HG03196 (cell line): Measurements from ENCODE around the gene SUGCT.
"Not testable (repeated sequence)": the region's sequence is repeated elsewhere in the genome, so short reads cannot be mapped to it uniquely, and the experiment has no call there.

Experiments
- ATAC-seq: cut with Tn5 transposase; IDR thresholded peaks from one replicate; pipeline ENCODE4 v1.9.1; 2021; ENCODE audit not compliant: unreplicated experiment

SUGCT gene

GRCh38 chr7:40199076-40199802 lies 64.4 kb downstream of the SUGCT start:
- ATAC-seq: no peak

GRCh38 chr7:40200791-40201190 lies 66.0 kb downstream of the SUGCT start:
- no peak for ATAC-seq

DNA sequence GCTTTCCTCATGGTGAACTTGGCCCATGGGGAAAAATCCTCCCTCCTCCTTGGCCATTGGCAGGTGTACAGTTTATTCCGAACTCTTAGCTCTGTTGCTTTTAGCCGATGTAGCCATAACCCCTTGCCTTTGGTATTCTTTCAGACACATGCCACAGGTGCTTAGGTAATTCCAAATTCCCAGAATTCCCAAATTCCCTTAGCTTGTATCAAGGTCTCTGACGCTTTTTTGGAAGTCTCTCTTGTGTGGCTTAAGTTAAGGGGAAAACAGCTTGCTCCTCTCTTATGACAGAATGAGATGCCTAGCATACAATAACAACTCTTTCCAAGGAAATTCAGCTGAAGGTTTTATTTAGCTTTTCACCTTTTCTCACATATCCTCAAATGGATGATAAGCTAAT lies 68.0 kb downstream of the SUGCT start:
- ATAC-seq: no peak

DNA sequence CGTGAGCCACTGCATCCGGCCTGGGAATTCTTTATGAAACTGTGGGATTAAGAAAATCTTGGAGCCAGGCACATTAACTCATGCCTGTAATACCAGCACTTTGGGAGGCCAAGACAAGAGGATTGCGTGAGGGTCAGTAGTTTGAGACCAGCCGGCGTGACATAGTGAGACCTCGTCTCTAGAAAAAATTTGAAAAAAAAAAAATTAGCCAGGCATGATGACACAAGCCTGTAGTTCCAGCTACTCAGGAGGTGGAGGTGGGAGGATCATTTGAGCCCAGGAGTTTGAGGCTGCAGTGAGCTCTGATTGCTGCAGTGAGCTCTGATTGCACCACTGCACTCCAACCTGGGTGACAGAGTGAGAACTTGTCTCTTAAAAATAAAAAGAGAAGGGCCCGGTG lies 69.8 kb downstream of the SUGCT start:
- ATAC-seq: no peak

DNA sequence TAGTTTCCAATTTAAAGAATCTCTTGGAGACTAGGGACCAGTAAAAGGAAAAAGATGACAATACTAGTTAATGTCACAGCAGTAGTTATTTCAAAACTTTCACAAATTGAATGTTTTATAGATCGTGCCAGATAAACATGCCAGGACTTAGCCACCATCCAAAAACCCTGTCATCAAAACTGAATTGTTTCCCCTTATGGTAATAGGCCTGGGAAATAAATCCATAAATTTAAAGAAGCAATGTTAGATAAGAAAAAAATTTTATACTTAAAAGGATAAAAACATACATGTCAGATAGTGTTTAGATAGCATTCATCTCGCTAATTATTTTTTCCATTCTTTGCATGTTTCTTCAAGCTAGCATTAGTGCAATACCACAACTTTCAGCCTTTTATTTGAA lies 71.2 kb downstream of the SUGCT start:
- ATAC-seq: no peak

- no peak for ATAC-seq
Observed at GRCh38 chr7:40211276-40212003, 76.6 kb downstream of the SUGCT start.

DNA sequence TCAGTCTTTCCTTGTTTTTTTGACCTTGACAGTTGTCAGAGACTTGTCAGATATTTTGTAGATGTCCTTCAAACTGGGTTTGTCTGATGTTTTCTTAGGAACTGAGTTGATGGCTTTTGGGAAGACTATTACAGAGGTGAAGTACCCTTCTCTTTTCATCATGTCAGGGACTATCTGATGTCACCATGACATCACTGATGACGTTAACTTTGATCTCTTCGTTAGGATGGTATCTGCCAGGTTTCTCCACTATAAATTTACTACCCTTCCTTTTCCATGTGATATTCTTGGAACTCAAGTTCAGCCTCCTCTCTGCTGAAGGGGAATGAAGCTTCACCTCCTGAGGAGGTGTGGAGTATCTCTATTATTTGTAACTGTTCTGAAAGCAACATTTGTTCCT lies 78.5 kb downstream of the SUGCT start:
- no peak for ATAC-seq

DNA sequence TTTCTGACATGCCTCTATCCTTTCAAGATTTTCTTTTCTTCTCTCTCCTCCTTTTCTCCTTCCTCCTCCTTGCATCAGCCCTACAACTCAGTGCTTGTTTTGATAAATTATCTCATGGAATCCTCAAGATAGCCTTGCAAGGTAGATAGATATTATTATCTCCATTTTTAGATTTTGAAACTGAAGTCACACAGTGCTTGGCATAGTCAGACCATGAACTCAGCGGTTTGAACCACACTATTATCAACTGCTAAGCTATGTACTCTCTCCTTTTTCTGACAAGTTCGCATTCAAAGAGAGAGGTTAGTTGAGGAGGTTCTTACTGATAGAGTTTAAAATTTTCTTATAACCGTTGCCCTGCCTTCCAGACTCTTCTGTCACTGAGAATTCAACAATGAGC lies 79.1 kb downstream of the SUGCT start:
- no peak for ATAC-seq

DNA sequence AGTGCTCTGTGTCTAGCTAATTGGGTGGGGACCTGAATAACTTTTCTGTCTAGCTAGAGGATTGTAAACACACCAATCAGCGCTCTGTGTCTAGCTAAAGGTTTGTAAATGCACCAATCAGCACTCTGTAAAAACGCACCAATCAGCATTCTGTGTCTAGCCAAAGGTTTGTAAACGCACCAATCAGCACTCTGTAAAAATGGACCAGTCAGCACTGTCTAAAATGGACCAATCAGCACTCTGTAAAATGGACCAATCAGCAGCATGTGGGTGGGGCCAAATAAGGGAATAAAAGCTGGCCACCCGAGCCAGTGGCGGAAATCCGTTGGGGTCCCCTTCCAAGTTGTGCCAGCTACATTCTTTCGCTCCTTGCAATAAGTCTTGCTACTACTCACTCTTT lies 83.8 kb downstream of the SUGCT start:
- not testable (repeated sequence) for ATAC-seq

GRCh38 chr7:40219917-40220316 lies 85.1 kb downstream of the SUGCT start:
- no peak for ATAC-seq

DNA sequence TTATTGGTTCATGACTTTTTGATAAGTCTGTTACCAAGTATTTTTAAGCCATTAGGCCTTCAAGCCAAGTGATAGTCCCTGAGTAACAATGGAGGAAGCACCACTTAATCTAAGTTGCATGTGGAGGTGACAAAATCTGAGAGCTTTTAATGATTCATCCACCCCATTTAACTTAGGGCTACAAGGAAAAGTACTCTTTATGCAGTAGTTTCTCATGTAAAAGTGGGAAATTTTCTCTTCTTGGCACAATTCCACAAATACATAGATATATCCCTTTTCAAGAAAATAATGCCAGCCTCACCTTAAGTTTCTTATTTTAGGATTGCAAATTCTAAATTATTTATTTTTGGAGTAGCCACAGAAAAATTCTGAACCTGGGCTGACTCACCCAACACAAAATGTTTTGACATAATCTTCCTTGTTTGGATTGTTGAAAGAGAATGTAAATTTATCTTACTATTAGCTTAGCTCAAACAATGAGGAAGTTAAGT lies 85.7 kb downstream of the SUGCT start:
- ATAC-seq: no peak

GRCh38 chr7:40221836-40222235 lies 87.0 kb downstream of the SUGCT start:
- no peak for ATAC-seq

GRCh38 chr7:40223451-40224127 lies 88.8 kb downstream of the SUGCT start:
- ATAC-seq: no peak

DNA sequence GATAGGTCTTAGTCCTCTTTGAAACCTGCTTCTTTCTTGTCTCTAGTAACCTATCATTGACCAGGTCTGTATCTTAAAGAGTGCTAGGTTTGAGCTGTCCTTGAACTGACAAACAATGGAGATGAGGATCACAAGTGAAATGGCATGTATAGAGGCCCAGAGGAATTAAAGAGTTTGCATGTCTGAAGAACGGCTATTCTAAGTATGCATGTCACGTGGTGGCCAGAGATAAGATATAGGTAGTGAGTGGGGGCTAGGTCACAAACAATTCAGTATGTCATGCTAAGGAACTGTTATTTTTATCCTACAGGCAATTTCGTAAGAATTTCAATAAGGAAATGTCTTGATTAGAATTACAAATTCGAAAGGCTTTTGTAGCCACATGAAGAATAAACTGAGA lies 95.3 kb downstream of the SUGCT start:
- ATAC-seq: no peak

GRCh38 chr7:40231796-40232195 lies 97.0 kb downstream of the SUGCT start:
- ATAC-seq: no peak

DNA sequence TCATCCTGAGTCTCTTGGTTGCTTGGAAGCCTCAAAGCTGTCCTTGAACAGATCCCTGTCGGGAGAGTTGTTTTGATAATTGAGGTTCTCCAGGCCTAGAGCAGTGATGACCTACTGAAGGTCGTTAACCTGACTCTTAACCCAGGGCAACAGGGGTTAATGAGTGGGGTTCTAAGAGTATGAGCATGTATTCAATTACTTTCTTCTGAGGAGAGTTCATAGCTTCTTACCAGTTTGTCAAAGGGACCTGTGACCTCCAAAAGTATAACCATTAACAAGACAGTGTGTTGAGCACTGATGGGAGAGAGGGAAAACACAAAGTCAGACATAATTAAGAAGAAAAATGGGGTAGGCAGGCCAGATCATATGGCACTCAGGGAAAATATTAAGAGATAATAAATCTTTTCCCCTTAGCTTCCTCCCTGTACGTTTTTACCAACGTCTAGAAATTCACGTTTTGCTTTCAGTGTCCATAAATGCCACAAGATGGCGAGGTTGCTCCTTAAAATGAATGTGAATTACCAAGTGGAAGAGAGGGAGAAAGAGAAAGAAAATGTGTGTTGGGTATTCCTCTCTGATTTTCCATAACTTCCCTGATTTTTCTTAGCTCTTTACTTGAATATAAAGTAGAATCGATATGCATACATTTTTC lies 97.6 kb downstream of the SUGCT start:
- peak; percentile 50 for ATAC-seq

- no peak for ATAC-seq
Observed at GRCh38 chr7:40234046-40234445, 99.2 kb downstream of the SUGCT start.

DNA sequence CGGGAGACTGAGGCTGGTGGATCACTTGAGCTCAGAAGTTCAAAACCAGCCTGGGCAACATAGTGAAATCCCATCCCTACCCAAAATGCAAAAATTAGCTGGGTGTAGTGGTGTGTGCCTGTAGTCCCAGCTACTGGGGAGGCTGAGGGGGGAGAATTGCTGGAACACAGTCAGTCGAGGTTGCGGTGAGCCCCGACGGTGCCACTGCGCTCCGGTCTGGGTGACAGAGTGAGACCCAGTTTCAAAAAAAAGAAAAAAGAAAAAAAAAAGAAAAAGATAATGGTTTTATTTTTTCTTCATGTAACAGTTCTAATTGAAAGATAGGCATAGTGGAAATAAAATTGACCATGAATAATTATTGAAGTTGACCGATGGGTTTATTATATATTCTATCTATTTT lies 99.9 kb downstream of the SUGCT start:
- no peak for ATAC-seq

GRCh38 chr7:40237731-40238130 lies 102.9 kb downstream of the SUGCT start:
- ATAC-seq: no peak

DNA sequence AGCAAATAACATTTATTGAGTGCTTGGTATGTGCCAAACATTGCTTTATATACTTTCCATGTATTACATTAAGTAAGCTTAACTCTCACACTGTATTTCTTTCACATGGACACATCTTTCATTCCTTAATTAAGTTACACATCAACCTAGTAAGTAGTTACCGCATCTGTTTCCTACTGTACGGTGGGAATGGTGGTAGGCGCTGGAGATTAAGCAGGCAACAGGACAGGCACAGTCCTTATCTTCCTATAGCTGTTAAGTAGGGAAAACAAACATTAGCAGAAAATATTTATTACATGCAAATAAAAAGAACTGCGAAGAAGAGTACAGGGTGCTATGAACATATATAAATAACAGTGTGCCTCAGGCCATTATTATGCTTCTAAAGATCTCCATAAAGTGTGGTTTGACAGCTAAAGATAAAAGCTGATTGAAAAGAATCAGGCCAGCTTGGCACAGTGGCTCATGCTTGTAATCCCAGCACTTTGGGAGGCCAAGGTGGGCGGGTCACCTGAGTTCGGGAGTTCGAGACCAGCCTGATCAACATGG lies 105.0 kb downstream of the SUGCT start:
- ATAC-seq: no peak

DNA sequence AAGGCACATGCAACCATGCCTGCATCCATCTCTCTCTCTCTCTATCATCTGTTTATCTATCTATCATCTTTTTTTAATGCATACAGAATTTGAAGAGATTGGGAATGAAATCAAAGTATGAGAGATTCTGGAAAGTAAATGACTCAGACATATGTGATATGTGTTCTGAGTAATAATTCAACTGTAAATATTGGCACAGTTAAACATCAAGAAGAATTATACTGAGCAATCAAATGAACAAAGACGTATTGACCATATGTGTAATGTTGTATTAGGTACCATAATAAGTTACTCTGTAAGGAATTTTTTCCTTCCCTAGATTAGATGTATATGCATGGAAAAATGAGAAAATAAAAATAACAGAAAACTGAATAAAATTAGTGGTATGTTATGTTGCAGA lies 108.3 kb downstream of the SUGCT start:
- ATAC-seq: no peak
